A673 (cell line): ENCODE measurements around the gene IPO5. TPM values are rescaled to one million over a fixed set of nuclear protein-coding genes. Genes with fewer than 3 reads are reported as not detected.
"Not testable (repeated sequence)": the region's sequence is repeated elsewhere in the genome, so short reads cannot be mapped to it uniquely, and the experiment has no call there.

Experiments
- BruUV-seq: library from RNA; stranded (reverse); fragments of 400-500 nt; replicated peaks from 2 replicates; lab custom pipeline; 2021; lab: Mats Ljungman, UMichigan
- CTCF ChIA-PET: fragments of 300-600 bp; sonication (Branson Sonifier 250); formaldehyde crosslinking; loops from one replicate; lab custom pipeline; 2022; ENCODE audit warnings: antibody characterized with exemption; lab: Charles Lee
- POLR2A ChIA-PET: fragments of 300-600 bp; sonication (Branson Sonifier 250); formaldehyde crosslinking; loops from one replicate; lab custom pipeline; 2022; ENCODE audit warnings: antibody characterized with exemption; ENCODE audit not compliant: low non-redundant PET; lab: Charles Lee
- DNase-seq: peaks from one replicate; pipeline ENCODE4 v3.0.0-alpha.2; 2015; ENCODE audit warnings: low spot score
- H3K27ac ChIP-seq: fragments of 200-600 bp; sonication (generic); 2 replicates; pipeline ENCODE4 v1.5.1; 2016; ENCODE audit warnings: mixed run types, low read depth, mild to moderate bottlenecking, mixed read lengths, antibody characterized with exemption, low read length; ENCODE audit not compliant: poor library complexity, severe bottlenecking
- H3K27me3 ChIP-seq: fragments of 200-600 bp; sonication (generic); replicated peaks from 2 replicates; pipeline ENCODE4 v1.6.1; 2017; ENCODE audit warnings: mixed run types, low read depth, mild to moderate bottlenecking, mixed read lengths, antibody characterized with exemption, low read length; ENCODE audit not compliant: insufficient read depth, poor library complexity
- H3K36me3 ChIP-seq: fragments of 200-600 bp; sonication (generic); 2 replicates; pipeline ENCODE4 v1.6.1; 2016; ENCODE audit warnings: mixed run types, mild to moderate bottlenecking, mixed read lengths, antibody characterized with exemption, low read length; ENCODE audit not compliant: insufficient read depth, poor library complexity, severe bottlenecking
- H3K4me1 ChIP-seq: fragments of 200-600 bp; sonication (generic); 2 replicates; pipeline ENCODE4 v1.6.1; 2017; ENCODE audit warnings: mixed run types, mild to moderate bottlenecking, mixed read lengths, antibody characterized with exemption, low read length; ENCODE audit not compliant: insufficient read depth, poor library complexity, severe bottlenecking
- H3K4me3 ChIP-seq: fragments of 200-600 bp; sonication (generic); 2 replicates; pipeline ENCODE4 v1.5.1; 2016; ENCODE audit warnings: low read depth, mixed run types, mild to moderate bottlenecking, mixed read lengths, low read length; ENCODE audit not compliant: poor library complexity, severe bottlenecking
- H3K9me3 ChIP-seq: fragments of 200-600 bp; sonication (generic); 2 replicates; pipeline ENCODE4 v1.6.1; 2016; ENCODE audit warnings: mixed run types, low read depth, mild to moderate bottlenecking, mixed read lengths, antibody characterized with exemption, low read length; ENCODE audit not compliant: poor library complexity, severe bottlenecking
- CTCF ChIP-seq: fragments of 300-800, 200-600 bp; sonication (generic); conservative IDR thresholded peaks from 2 replicates; pipeline ENCODE4 v1.5.1; 2017; ENCODE audit warnings: low read depth, mild to moderate bottlenecking, antibody characterized with exemption, low read length, moderate library complexity, mixed read lengths
- EZH2 ChIP-seq: fragments of 200-600 bp; sonication (generic); IDR thresholded peaks from 2 replicates; pipeline ENCODE4 v1.6.1; 2017; ENCODE audit warnings: borderline replicate concordance, low read depth, mild to moderate bottlenecking, mixed read lengths, antibody characterized with exemption, low read length; ENCODE audit not compliant: poor library complexity, severe bottlenecking
- intact Hi-C: fragments of 100-400 bp; cut with micrococcal nuclease; formaldehyde crosslinking; loops from one replicate; pipeline ENCODE4 v1.10.0; 2022; ENCODE audit not compliant: unreplicated experiment
- total RNA-seq: library from RNA; stranded (reverse); gene quantifications from 2 replicates; pipeline ENCODE4 v1.2.3, GENCODE V29; 2021

The IPO5 gene
- total RNA-seq, 1 experiment from 2014 or later: 573 TPM

- no peak for TF ChIP-seq CTCF
- TF ChIP-seq EZH2: no peak
- CTCF ChIA-PET: no interaction called here
- H3K36me3 ChIP-seq: no peaks in the 10 kb centered on the region
- H3K27ac ChIP-seq: peak overlapping the region; percentile 22
- peaks cover 9% of the 10 kb centered on the region for H3K9me3 ChIP-seq
- H3K27me3 ChIP-seq: no peaks in the 10 kb centered on the region
- peaks cover 34% of the 10 kb centered on the region for H3K4me1 ChIP-seq
- no TSS peak for BruUV-seq
- no peak for DNase-seq
- H3K4me3 ChIP-seq: no peak overlapping the region
- POLR2A ChIA-PET: no interaction called here
- intact Hi-C loops: no loop called here
Measured at GRCh38 chr13:97951376-97951775, 2.1 kb upstream of the IPO5 start.

- intact Hi-C loops, POLR2A ChIA-PET, H3K9me3 ChIP-seq, H3K27me3 ChIP-seq, BruUV-seq, CTCF ChIA-PET, H3K4me3 ChIP-seq, DNase-seq, H3K36me3 ChIP-seq: not testable (repeated sequence)
- Histone ChIP-seq H3K27ac (peak overlapping the region; percentile 0), H3K4me1 (peaks cover 23% of the 10 kb centered on the region)
Measured at GRCh38 chr13:97952831-97953230, 644 bp upstream of the IPO5 start.

GRCh38 chr13:97961340-97961739 is 7.9 kb downstream of the IPO5 start:
- BruUV-seq: no TSS peak
- CTCF ChIA-PET: no interaction called here
- H3K27ac ChIP-seq: no peak overlapping the region
- no peaks in the 10 kb centered on the region for H3K9me3 ChIP-seq
- TF ChIP-seq CTCF (no peak), EZH2 (no peak)
- intact Hi-C loops: no loop called here
- no peaks in the 10 kb centered on the region for H3K27me3 ChIP-seq
- DNase-seq: no peak
- H3K4me1 ChIP-seq: no peaks in the 10 kb centered on the region
- POLR2A ChIA-PET: no interaction called here
- no peak overlapping the region for H3K4me3 ChIP-seq
- H3K36me3 ChIP-seq: no peaks in the 10 kb centered on the region

- intact Hi-C loops: no loop called here
- no peak overlapping the region for H3K27ac ChIP-seq
- no peaks in the 10 kb centered on the region for H3K9me3 ChIP-seq
- H3K4me3 ChIP-seq: no peak overlapping the region
- no TSS peak for BruUV-seq
- no peak for DNase-seq
- ChIA-PET POLR2A (no interaction called here), CTCF (no interaction called here)
- TF ChIP-seq EZH2 (no peak), CTCF (no peak)
- H3K36me3 ChIP-seq: no peaks in the 10 kb centered on the region
- no peaks in the 10 kb centered on the region for H3K27me3 ChIP-seq
- H3K4me1 ChIP-seq: no peaks in the 10 kb centered on the region
Measured at GRCh38 chr13:97962887-97963286, 9.4 kb downstream of the IPO5 start.
